Mammary epithelial cell (primary cell): Measurements from ENCODE around the gene TCP11.

Experiments
- EZH2 ChIP-seq: IDR thresholded peaks from 2 replicates; pipeline ENCODE4 v1.6.1; 2012; ENCODE audit warnings: low read length, inconsistent platforms, borderline replicate concordance
- TF ChIP-seq, protein P1 (sequence below), 2 donors: IDR thresholded peaks in 1 of 2; conservative IDR thresholded peaks in 1 of 2; 2 replicates each; pipeline ENCODE4 v1.5.1; 2011 to 2012; ENCODE audit warnings: inconsistent platforms in 2 of 2, low read length in 2 of 2, mild to moderate bottlenecking in 2 of 2, control low read depth in 1 of 2, low read depth in 1 of 2; ENCODE audit not compliant: insufficient read depth in 1 of 2; ENCODE audit errors: extremely low read depth in 1 of 2

DNA sequence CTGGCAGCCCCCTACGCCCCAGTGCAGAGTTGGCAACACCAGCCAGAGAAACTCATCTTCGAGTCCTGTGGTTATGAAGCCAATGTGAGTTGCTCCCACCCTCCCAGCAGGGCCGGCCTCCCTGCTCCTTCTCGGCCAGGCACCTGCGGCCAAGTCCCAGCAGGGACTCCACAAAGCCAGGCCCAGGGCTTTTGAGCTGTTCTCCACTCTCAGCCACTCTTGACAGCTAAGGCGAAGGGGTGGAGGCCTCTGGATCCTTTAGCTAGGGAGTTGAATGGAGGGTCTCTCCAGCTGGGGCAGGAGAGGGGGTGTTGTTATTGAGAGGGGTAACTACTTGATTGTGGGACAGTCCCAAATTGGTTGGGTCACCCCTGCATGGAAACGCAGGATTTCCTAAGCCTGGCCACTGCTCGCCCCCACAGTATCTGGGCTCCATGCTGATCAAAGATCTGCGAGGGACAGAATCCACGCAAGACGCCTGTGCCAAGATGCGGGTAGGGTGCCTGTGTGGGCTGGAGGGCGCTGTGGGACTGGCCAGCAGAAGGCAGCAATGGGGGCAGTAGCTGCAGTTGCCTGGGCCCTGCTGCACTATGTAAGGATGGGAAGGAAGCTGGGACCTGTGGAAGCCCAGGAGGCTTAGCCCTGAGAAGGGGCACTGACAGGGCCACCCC lies 58.3 kb downstream of the TCP11 start:
- TF ChIP-seq, protein P1, sequence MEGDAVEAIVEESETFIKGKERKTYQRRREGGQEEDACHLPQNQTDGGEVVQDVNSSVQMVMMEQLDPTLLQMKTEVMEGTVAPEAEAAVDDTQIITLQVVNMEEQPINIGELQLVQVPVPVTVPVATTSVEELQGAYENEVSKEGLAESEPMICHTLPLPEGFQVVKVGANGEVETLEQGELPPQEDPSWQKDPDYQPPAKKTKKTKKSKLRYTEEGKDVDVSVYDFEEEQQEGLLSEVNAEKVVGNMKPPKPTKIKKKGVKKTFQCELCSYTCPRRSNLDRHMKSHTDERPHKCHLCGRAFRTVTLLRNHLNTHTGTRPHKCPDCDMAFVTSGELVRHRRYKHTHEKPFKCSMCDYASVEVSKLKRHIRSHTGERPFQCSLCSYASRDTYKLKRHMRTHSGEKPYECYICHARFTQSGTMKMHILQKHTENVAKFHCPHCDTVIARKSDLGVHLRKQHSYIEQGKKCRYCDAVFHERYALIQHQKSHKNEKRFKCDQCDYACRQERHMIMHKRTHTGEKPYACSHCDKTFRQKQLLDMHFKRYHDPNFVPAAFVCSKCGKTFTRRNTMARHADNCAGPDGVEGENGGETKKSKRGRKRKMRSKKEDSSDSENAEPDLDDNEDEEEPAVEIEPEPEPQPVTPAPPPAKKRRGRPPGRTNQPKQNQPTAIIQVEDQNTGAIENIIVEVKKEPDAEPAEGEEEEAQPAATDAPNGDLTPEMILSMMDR (conservative IDR thresholded peaks at IDR 0.05 in 1 of 2, IDR thresholded peaks at IDR 0.05 in 1 of 2; ENCODE audit: extremely low read depth in 1 of 2, insufficient read depth in 1 of 2, low read depth in 1 of 2, low read length in 2 of 2), result no peak
- TF ChIP-seq EZH2, result no peak
